Measurements from ENCODE around the gene EIF4G3.

DNA sequence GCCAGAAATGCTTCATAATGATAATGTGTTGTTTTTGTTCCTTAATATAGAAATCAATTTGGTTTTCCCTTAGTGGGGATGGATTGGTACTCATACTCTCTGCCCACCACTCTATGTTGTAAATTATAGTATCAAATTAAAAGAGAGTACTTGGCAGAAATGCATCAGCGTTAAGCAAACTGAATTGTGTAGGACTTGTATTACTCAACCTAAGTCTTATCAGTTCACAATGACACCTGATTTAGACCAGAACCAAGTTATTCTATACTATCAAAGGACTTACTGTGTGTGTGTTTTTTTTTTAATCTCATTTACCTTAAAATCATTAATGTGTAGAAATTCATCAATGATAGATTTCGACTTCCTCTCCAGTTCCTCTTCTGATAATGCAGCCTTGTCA lies 327.6 kb downstream of the EIF4G3 start:
- TF ChIP-seq, protein P1, sequence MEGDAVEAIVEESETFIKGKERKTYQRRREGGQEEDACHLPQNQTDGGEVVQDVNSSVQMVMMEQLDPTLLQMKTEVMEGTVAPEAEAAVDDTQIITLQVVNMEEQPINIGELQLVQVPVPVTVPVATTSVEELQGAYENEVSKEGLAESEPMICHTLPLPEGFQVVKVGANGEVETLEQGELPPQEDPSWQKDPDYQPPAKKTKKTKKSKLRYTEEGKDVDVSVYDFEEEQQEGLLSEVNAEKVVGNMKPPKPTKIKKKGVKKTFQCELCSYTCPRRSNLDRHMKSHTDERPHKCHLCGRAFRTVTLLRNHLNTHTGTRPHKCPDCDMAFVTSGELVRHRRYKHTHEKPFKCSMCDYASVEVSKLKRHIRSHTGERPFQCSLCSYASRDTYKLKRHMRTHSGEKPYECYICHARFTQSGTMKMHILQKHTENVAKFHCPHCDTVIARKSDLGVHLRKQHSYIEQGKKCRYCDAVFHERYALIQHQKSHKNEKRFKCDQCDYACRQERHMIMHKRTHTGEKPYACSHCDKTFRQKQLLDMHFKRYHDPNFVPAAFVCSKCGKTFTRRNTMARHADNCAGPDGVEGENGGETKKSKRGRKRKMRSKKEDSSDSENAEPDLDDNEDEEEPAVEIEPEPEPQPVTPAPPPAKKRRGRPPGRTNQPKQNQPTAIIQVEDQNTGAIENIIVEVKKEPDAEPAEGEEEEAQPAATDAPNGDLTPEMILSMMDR (IDR thresholded peaks at IDR 0.05; ENCODE audit: low read length): no peak
- TF ChIP-seq EZH2 (optimal IDR thresholded peaks at IDR 0.05; ENCODE audit: low read depth, low read length) (no peak), EZH2phosphoT487 (IDR thresholded peaks at IDR 0.05; ENCODE audit: low read length) (no peak)
